Keratinocyte (primary cell): ENCODE results near the gene LY9.

Experiments used
- EZH2 ChIP-seq: IDR thresholded peaks from one replicate; pipeline ENCODE4 v1.6.1; 2012; ENCODE audit warnings: inconsistent platforms, mild to moderate bottlenecking, low read length, moderate library complexity
- TF ChIP-seq, protein P1 (sequence below), 3 experiments: IDR thresholded peaks in 1 of 3; conservative IDR thresholded peaks in 1 of 3; optimal IDR thresholded peaks in 1 of 3; 2 replicates in 2 of 3; 3 replicates in 1 of 3; pipeline versions ENCODE3 to v1.5.1; 2011; ENCODE audit warnings: low read length in 3 of 3, mild to moderate bottlenecking in 3 of 3, moderate library complexity in 2 of 3, control low read depth in 1 of 3, inconsistent platforms in 1 of 3; ENCODE audit not compliant: insufficient read depth in 2 of 3; ENCODE audit errors: extremely low read depth in 1 of 3

DNA sequence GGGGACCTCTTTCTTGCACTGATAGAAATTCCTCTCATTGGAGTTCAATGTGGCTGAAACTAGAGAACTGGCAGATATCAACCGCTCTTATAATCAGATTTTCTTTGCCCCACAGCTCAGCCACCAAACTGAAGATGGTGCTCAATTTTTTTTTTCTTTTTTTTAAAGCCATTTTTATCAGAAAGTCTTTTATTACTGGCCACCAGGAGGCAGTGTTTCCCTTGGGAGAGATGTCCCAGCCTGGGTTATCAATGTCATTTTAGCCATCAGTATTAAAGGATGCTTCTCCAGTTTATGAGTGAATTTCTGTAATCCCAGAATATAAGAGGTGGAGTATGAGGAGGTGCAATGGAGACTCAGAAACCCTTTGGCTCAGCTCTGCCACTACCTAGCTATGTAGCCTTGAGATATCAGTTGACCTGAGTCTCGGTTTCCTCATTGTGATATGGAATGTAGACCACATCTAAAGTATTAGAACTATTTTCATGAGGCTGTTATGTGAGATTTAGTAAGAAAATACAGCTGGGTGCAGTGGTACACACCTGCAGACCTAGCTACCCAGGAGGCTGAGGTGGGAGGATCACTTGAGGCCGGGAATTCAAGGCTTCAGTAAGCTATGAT lies 39.1 kb downstream of the LY9 start:
- TF ChIP-seq, protein P1, sequence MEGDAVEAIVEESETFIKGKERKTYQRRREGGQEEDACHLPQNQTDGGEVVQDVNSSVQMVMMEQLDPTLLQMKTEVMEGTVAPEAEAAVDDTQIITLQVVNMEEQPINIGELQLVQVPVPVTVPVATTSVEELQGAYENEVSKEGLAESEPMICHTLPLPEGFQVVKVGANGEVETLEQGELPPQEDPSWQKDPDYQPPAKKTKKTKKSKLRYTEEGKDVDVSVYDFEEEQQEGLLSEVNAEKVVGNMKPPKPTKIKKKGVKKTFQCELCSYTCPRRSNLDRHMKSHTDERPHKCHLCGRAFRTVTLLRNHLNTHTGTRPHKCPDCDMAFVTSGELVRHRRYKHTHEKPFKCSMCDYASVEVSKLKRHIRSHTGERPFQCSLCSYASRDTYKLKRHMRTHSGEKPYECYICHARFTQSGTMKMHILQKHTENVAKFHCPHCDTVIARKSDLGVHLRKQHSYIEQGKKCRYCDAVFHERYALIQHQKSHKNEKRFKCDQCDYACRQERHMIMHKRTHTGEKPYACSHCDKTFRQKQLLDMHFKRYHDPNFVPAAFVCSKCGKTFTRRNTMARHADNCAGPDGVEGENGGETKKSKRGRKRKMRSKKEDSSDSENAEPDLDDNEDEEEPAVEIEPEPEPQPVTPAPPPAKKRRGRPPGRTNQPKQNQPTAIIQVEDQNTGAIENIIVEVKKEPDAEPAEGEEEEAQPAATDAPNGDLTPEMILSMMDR (optimal IDR thresholded peaks at IDR 0.05 in 1 of 3, IDR thresholded peaks at IDR 0.05 in 1 of 3, conservative IDR thresholded peaks at IDR 0.05 in 1 of 3; ENCODE audit: extremely low read depth in 1 of 3, insufficient read depth in 2 of 3, low read length in 3 of 3) = peak; percentile 54 to 71 (median 56)
- no peak for TF ChIP-seq EZH2
